Hepatocyte (in vitro differentiated cells): ENCODE data around the gene RASA3. TPM values are rescaled to one million over a fixed set of nuclear protein-coding genes. Genes with fewer than 3 reads are reported as not detected.

Experiments used
- DNase-seq: peaks from one replicate; pipeline ENCODE4 v3.0.0-alpha.2; 2016; ENCODE audit warnings: low spot score
- H2AFZ ChIP-seq: fragments of 200-600 bp; sonication (generic); 2 replicates; pipeline ENCODE4 v1.6.0; 2016; ENCODE audit warnings: antibody characterized with exemption, mild to moderate bottlenecking
- H3K27ac ChIP-seq: fragments of 200-600 bp; sonication (generic); 2 replicates; pipeline ENCODE4 v1.5.1; 2016; ENCODE audit warnings: mild to moderate bottlenecking
- H3K27me3 ChIP-seq: fragments of 200-600 bp; sonication (generic); 2 replicates; pipeline ENCODE4 v1.6.1; 2016
- H3K36me3 ChIP-seq: fragments of 200-600 bp; sonication (generic); replicated peaks from 2 replicates; pipeline ENCODE4 v1.5.1; 2016; ENCODE audit warnings: low read depth; ENCODE audit not compliant: insufficient read depth
- H3K4me1 ChIP-seq: fragments of 200-600 bp; sonication (generic); 2 replicates; pipeline ENCODE4 v1.5.1; 2016; ENCODE audit warnings: mild to moderate bottlenecking, moderate library complexity; ENCODE audit not compliant: insufficient read depth
- H3K4me2 ChIP-seq: fragments of 200-600 bp; sonication (generic); 2 replicates; pipeline ENCODE4 v1.6.0; 2016
- H3K4me3 ChIP-seq: fragments of 200-600 bp; sonication (generic); 2 replicates; pipeline ENCODE4 v1.5.1; 2016; ENCODE audit warnings: mild to moderate bottlenecking
- H3K79me2 ChIP-seq: fragments of 200-600 bp; sonication (generic); 2 replicates; pipeline ENCODE4 v1.6.0; 2017; ENCODE audit warnings: mild to moderate bottlenecking
- H3K9me2 ChIP-seq: fragments of 200-600 bp; sonication (generic); replicated peaks from 2 replicates; pipeline ENCODE4 v1.6.0; 2017; ENCODE audit warnings: mild to moderate bottlenecking; ENCODE audit not compliant: insufficient read depth
- H3K9me3 ChIP-seq: fragments of 200-600 bp; sonication (generic); 2 replicates; pipeline ENCODE4 v1.5.1; 2016; ENCODE audit warnings: low read depth, mild to moderate bottlenecking
- H4K20me1 ChIP-seq: fragments of 200-600 bp; sonication (generic); 2 replicates; pipeline ENCODE4 v1.6.0; 2016; ENCODE audit warnings: mild to moderate bottlenecking; ENCODE audit not compliant: insufficient read depth, poor library complexity, severe bottlenecking
- CTCF ChIP-seq: fragments of 200-600 bp; sonication (generic); IDR thresholded peaks from 2 replicates; pipeline ENCODE4 v1.5.1; 2016; ENCODE audit warnings: antibody characterized with exemption, mild to moderate bottlenecking; ENCODE audit not compliant: poor library complexity
- EZH2 ChIP-seq: fragments of 200-600 bp; sonication (generic); IDR thresholded peaks from 2 replicates; pipeline ENCODE4 v1.6.1; 2016; ENCODE audit warnings: antibody characterized with exemption, mild to moderate bottlenecking, borderline replicate concordance
- EZH2phosphoT487 ChIP-seq: fragments of 200-600 bp; sonication (generic); IDR thresholded peaks from one replicate; pipeline ENCODE4 v1.6.1; 2018; ENCODE audit warnings: antibody characterized with exemption, mild to moderate bottlenecking, low read depth, moderate library complexity; ENCODE audit not compliant: unreplicated experiment, severe bottlenecking
- WGBS: methylation state at CpG from one replicate; pipeline ENCODE4 v1.1.6; 2016; ENCODE audit warnings: low lambda C conversion rate; ENCODE audit errors: missing lambda C conversion rate; 5-methylcytosine and 5-hydroxymethylcytosine counted together
- polyA plus RNA-seq: library from polyadenylated mRNA; unstranded; fragments of >200 nt; fragmentation: Nextera tagmentation; extraction: Ambion mirVana; gene quantifications from 2 replicates; pipeline ENCODE4 v1.2.1, GENCODE V29; 2016
- total RNA-seq: library from RNA; depleted of rRNA; stranded (reverse); fragments of >200 nt; gene quantifications from 2 replicates; pipeline ENCODE4 v1.2.3, GENCODE V29; 2014

The RASA3 gene
- total and polyA plus RNA-seq, 2 experiments from 2014 or later = 5.6 to 6.1 TPM

- Histone ChIP-seq H3K9me2 (no peaks in the 10 kb centered on the region), H3K9me3 (no peaks in the 10 kb centered on the region), H4K20me1 (no peaks in the 10 kb centered on the region), H3K4me3 (no peak overlapping the region), H3K36me3 (no peaks in the 10 kb centered on the region), H3K27me3 (no peaks in the 10 kb centered on the region), H3K4me2 (no peak overlapping the region), H3K79me2 (no peaks in the 10 kb centered on the region), H3K27ac (no peak overlapping the region), H3K4me1 (no peaks in the 10 kb centered on the region), H2AFZ (no peak overlapping the region)
- WGBS = 93% methylated on average over 20 of the region's 20 CpGs
- no peak for TF ChIP-seq CTCF
- DNase-seq = no peak
These were observed 162.3 kb downstream of the RASA3 start for GRCh38 chr13:113969973-113970611.

- WGBS = 95% methylated on average over 25 of the region's 25 CpGs
- H3K79me2 ChIP-seq = no peaks in the 10 kb centered on the region
These were observed 163.0 kb downstream of the RASA3 start for GRCh38 chr13:113969311-113969972.

GRCh38 chr13:113968463-113969310, 163.7 kb downstream of the RASA3 start:
- H3K27me3 ChIP-seq = no peaks in the 10 kb centered on the region
- no peaks in the 10 kb centered on the region for H3K79me2 ChIP-seq
- H3K36me3 ChIP-seq = no peaks in the 10 kb centered on the region
- no peaks in the 10 kb centered on the region for H3K4me1 ChIP-seq
- no peaks in the 10 kb centered on the region for H3K9me3 ChIP-seq
- no peaks in the 10 kb centered on the region for H4K20me1 ChIP-seq
- no peak overlapping the region for H3K4me2 ChIP-seq
- H3K27ac ChIP-seq = no peak overlapping the region
- TF ChIP-seq EZH2 (no peak), EZH2phosphoT487 (no peak), CTCF (no peak)
- WGBS = 95% methylated on average over 17 of the region's 17 CpGs
- no peak overlapping the region for H3K4me3 ChIP-seq
- H3K9me2 ChIP-seq = no peaks in the 10 kb centered on the region
- no peak overlapping the region for H2AFZ ChIP-seq
- no peak for DNase-seq

More at GRCh38 chr13:113969311-113969972, 163.0 kb downstream of the RASA3 start:
- Histone ChIP-seq H3K4me2 (no peak overlapping the region), H3K36me3 (no peaks in the 10 kb centered on the region), H3K27me3 (no peaks in the 10 kb centered on the region), H3K9me3 (no peaks in the 10 kb centered on the region), H3K4me3 (no peak overlapping the region), H3K27ac (no peak overlapping the region), H2AFZ (no peak overlapping the region), H4K20me1 (no peaks in the 10 kb centered on the region), H3K9me2 (no peaks in the 10 kb centered on the region), H3K4me1 (no peaks in the 10 kb centered on the region)
- TF ChIP-seq EZH2 (no peak), EZH2phosphoT487 (no peak), CTCF (no peak)
- DNase-seq = no peak
